ENCODE data around the gene IMP4. TPM values are rescaled to one million over a fixed set of nuclear protein-coding genes. Genes with fewer than 3 reads are reported as not detected.

IMP4 gene
- total and polyA plus RNA-seq, 10 of the 15 experiments (the other 5 are each of a cell fraction or from before 2014, with no cell fraction given), result 41.4 to 242 (median 166) TPM

- Histone ChIP-seq H3K27me3 (replicated peaks in 1 of 2; ENCODE audit: control insufficient read depth in 2 of 2, insufficient read depth in 2 of 2, low read length in 1 of 2) (no peaks in the 10 kb centered on the region), H3K36me3 (ENCODE audit: control insufficient read depth in 2 of 2, insufficient read depth in 2 of 2, low read length in 1 of 2) (peaks cover 0 to 8% of the 10 kb centered on the region in 2 experiments; a peak in 2 of 4 replicates), H3K4me1 (ENCODE audit: control insufficient read depth, insufficient read depth, low read length) (peaks cover 57% of the 10 kb centered on the region), H3K27ac (ENCODE audit: control insufficient read depth, insufficient read depth) (no peak overlapping the region), H3K4me3 (no peak overlapping the region), H2AFZ (ENCODE audit: control insufficient read depth, low read depth, low read length) (no peak overlapping the region), H3K79me2 (ENCODE audit: control insufficient read depth, insufficient read depth, low read length) (peaks cover 25% of the 10 kb centered on the region), H3K4me2 (ENCODE audit: control insufficient read depth, insufficient read depth) (no peak overlapping the region), H4K20me1 (ENCODE audit: control insufficient read depth, insufficient read depth) (no peaks in the 10 kb centered on the region), H3K9me3 (replicated peaks; ENCODE audit: control insufficient read depth, insufficient read depth, low read length) (no peaks in the 10 kb centered on the region), H3K9ac (ENCODE audit: control insufficient read depth, insufficient read depth, low read length) (no peak overlapping the region)
- ChIA-PET POLR2A (interaction anchor here (0.6 to 1.5 kb wide), 2 partner anchors 12 to 25 kb away, joined by 3 read pairs; no protein-coding TSS in a partner anchor), CTCF (interaction anchor here (1.3 to 2.7 kb wide), 3 partner anchors 12 to 36 kb away, joined by 5 to 10 read pairs (median 5); partner anchors contain the start of gene IMP4), RAD21 (ENCODE audit: unreplicated experiment) (interaction anchor here (4.1 kb wide), 1 partner anchor 36 kb away, joined by 23 read pairs; the partner anchor contains the start of gene IMP4), SMC1A (ENCODE audit: uncharacterized antibody, unreplicated experiment) (interaction anchor here (0.7 to 4.4 kb wide), 4 partner anchors 8 to 36 kb away, joined by 4 to 25 read pairs (median 6); partner anchors contain the start of gene IMP4)
- no TSS peak for BruUV-seq (replicated peaks)
- no peak for DNase-seq (ENCODE audit: low read depth, low spot score)
- TF ChIP-seq RUNX3 (IDR thresholded peaks at IDR 0.05; ENCODE audit: low read length) (no peak), BRCA1 (IDR thresholded peaks at IDR 0.05; ENCODE audit: low read depth, low read length) (no peak), ZNF217 (IDR thresholded peaks at IDR 0.05) (no peak), TCF3 (IDR thresholded peaks at IDR 0.05; ENCODE audit: borderline replicate concordance, insufficient read depth, low read depth, low read length) (no peak), MYC (IDR thresholded peaks at IDR 0.05; ENCODE audit: insufficient read depth, insufficient read length, insufficient replicate concordance, low read length, severe bottlenecking) (no peak), SIN3A (IDR thresholded peaks at IDR 0.05; ENCODE audit: low read depth, low read length) (no peak), JUND (IDR thresholded peaks at IDR 0.05; ENCODE audit: low read depth, low read length) (no peak), ZBTB40 (IDR thresholded peaks at IDR 0.05; ENCODE audit: borderline replicate concordance) (no peak), CREB1 (IDR thresholded peaks at IDR 0.05; ENCODE audit: low read depth) (no peak), MEF2A (IDR thresholded peaks at IDR 0.05; ENCODE audit: insufficient read depth, low read depth, low read length) (no peak)
- TF ChIP-seq, protein P1, sequence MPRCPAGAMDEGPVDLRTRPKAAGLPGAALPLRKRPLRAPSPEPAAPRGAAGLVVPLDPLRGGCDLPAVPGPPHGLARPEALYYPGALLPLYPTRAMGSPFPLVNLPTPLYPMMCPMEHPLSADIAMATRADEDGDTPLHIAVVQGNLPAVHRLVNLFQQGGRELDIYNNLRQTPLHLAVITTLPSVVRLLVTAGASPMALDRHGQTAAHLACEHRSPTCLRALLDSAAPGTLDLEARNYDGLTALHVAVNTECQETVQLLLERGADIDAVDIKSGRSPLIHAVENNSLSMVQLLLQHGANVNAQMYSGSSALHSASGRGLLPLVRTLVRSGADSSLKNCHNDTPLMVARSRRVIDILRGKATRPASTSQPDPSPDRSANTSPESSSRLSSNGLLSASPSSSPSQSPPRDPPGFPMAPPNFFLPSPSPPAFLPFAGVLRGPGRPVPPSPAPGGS (IDR thresholded peaks at IDR 0.05; ENCODE audit: borderline replicate concordance, insufficient read depth, low read depth, low read length, poor library complexity, severe bottlenecking), result no peak
- TF ChIP-seq, protein P2, sequence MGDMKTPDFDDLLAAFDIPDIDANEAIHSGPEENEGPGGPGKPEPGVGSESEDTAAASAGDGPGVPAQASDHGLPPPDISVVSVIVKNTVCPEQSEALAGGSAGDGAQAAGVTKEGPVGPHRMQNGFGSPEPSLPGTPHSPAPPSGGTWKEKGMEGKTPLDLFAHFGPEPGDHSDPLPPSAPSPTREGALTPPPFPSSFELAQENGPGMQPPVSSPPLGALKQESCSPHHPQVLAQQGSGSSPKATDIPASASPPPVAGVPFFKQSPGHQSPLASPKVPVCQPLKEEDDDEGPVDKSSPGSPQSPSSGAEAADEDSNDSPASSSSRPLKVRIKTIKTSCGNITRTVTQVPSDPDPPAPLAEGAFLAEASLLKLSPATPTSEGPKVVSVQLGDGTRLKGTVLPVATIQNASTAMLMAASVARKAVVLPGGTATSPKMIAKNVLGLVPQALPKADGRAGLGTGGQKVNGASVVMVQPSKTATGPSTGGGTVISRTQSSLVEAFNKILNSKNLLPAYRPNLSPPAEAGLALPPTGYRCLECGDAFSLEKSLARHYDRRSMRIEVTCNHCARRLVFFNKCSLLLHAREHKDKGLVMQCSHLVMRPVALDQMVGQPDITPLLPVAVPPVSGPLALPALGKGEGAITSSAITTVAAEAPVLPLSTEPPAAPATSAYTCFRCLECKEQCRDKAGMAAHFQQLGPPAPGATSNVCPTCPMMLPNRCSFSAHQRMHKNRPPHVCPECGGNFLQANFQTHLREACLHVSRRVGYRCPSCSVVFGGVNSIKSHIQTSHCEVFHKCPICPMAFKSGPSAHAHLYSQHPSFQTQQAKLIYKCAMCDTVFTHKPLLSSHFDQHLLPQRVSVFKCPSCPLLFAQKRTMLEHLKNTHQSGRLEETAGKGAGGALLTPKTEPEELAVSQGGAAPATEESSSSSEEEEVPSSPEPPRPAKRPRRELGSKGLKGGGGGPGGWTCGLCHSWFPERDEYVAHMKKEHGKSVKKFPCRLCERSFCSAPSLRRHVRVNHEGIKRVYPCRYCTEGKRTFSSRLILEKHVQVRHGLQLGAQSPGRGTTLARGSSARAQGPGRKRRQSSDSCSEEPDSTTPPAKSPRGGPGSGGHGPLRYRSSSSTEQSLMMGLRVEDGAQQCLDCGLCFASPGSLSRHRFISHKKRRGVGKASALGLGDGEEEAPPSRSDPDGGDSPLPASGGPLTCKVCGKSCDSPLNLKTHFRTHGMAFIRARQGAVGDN (IDR thresholded peaks at IDR 0.05), result no peak
- TF ChIP-seq, protein P3, sequence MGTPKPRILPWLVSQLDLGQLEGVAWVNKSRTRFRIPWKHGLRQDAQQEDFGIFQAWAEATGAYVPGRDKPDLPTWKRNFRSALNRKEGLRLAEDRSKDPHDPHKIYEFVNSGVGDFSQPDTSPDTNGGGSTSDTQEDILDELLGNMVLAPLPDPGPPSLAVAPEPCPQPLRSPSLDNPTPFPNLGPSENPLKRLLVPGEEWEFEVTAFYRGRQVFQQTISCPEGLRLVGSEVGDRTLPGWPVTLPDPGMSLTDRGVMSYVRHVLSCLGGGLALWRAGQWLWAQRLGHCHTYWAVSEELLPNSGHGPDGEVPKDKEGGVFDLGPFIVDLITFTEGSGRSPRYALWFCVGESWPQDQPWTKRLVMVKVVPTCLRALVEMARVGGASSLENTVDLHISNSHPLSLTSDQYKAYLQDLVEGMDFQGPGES (IDR thresholded peaks at IDR 0.05), result no peak
- WGBS (ENCODE audit: insufficient coverage, insufficient replicate concordance, low lambda C conversion rate, missing lambda C conversion rate), result 97% methylated on average over 3 of the region's 3 CpGs
- in situ Hi-C loops (cut with MboI), result no loop called here
- FAIRE-seq, result no peak
- no peak for ATAC-seq
- intact Hi-C loops (cut with micrococcal nuclease; ENCODE audit: unreplicated experiment), result loop anchor here (10.0 kb wide), 1 partner anchor 46 kb away; no protein-coding TSS in a partner anchor
Measured at GRCh38 chr2:130378898-130379214, 36.2 kb downstream of the IMP4 start.

All from GM12878 (cell line).